K562 (cell line): ENCODE results near the gene CCDC194. TPM values are rescaled to one million over a fixed set of nuclear protein-coding genes. Genes with fewer than 3 reads are reported as not detected.
A peak's percentile ranks its signal among the peaks of the same experiment; 100 is the strongest.

Experiments used
- CEBPG ChIP-seq, 3 experiments: fragments of 200-800 bp in 1 of 3; sonication (Bioruptor generic) in 1 of 3; sonication (generic) in 1 of 3; formaldehyde crosslinking in 1 of 3; IDR thresholded peaks in 2 of 3; conservative IDR thresholded peaks in 1 of 3; 2 replicates each; pipeline versions ENCODE4 v1.6.1 to v1.8.0; 2016 to 2022; ENCODE audit warnings: missing compliant biosample characterization in 2 of 3, missing genetic modification characterization in 2 of 3, mild to moderate bottlenecking in 1 of 3, missing genetic modification reagents in 1 of 3
- CXXC5 ChIP-seq: fragments of 250-450 bp; sonication (Bioruptor Pico); IDR thresholded peaks from 2 replicates; pipeline ENCODE4 v1.8.0; 2022; ENCODE audit warnings: inconsistent platforms, mild to moderate bottlenecking, moderate library complexity
- E2F1 ChIP-seq: sonication (generic); formaldehyde crosslinking; IDR thresholded peaks from 2 replicates; pipeline ENCODE4 v1.8.1; 2023; ENCODE audit warnings: mild to moderate bottlenecking, missing genetic modification reagents, moderate library complexity
- ETS2 ChIP-seq: IDR thresholded peaks from 2 replicates; pipeline ENCODE4 v1.6.1; 2016; ENCODE audit warnings: borderline replicate concordance, missing genetic modification characterization, mild to moderate bottlenecking, moderate library complexity, missing compliant biosample characterization; ENCODE audit not compliant: poor library complexity, severe bottlenecking
- FOS ChIP-seq: IDR thresholded peaks from 3 replicates; pipeline ENCODE4 v1.6.1; 2011; ENCODE audit not compliant: insufficient read length; ENCODE audit errors: extremely low read depth
- HDAC1 ChIP-seq, 2 experiments: fragments of 450-650 bp; IDR thresholded peaks; 2 replicates each; pipeline ENCODE4 v1.6.1; 2016 to 2017; ENCODE audit warnings: inconsistent platforms in 1 of 2, mild to moderate bottlenecking in 1 of 2, moderate library complexity in 1 of 2
- HDAC3 ChIP-seq: fragments of 450-650 bp; IDR thresholded peaks from 2 replicates; pipeline ENCODE4 v1.6.1; 2018; ENCODE audit warnings: borderline replicate concordance, mild to moderate bottlenecking, moderate library complexity; ENCODE audit not compliant: partially characterized antibody
- MEF2D ChIP-seq: conservative IDR thresholded peaks from 2 replicates; pipeline ENCODE4 v1.6.1; 2016; ENCODE audit warnings: low read depth, missing genetic modification characterization, missing compliant biosample characterization
- PHF20 ChIP-seq: fragments of 450-650 bp; IDR thresholded peaks from 2 replicates; pipeline ENCODE4 v1.6.1; 2018; ENCODE audit not compliant: partially characterized antibody
- SREBF2 ChIP-seq: sonication (generic); formaldehyde crosslinking; IDR thresholded peaks from 2 replicates; pipeline ENCODE4 v1.4.0; 2020; ENCODE audit warnings: mild to moderate bottlenecking, missing genetic modification reagents
- TEAD4 ChIP-seq, 2 experiments: sonication (generic) in 1 of 2; formaldehyde crosslinking in 1 of 2; IDR thresholded peaks; 2 replicates each; pipeline versions ENCODE4 v1.6.1 to v1.8.0; 2012 to 2022; ENCODE audit warnings: borderline replicate concordance in 1 of 2, inconsistent platforms in 1 of 2, low read length in 1 of 2, mild to moderate bottlenecking in 1 of 2, missing genetic modification reagents in 1 of 2
- TOE1 ChIP-seq, 2 experiments: fragments of 450-650 bp in 1 of 2; sonication (generic) in 1 of 2; formaldehyde crosslinking in 1 of 2; IDR thresholded peaks; 2 replicates each; pipeline versions ENCODE4 v1.7.1 to v1.8.0; 2016 to 2022; ENCODE audit warnings: borderline replicate concordance in 2 of 2, mild to moderate bottlenecking in 2 of 2, antibody characterized with exemption in 1 of 2, inconsistent platforms in 1 of 2, low read depth in 1 of 2, missing genetic modification reagents in 1 of 2, moderate library complexity in 1 of 2
- TRIM28 ChIP-seq: fragments of 450-650 bp; IDR thresholded peaks from 2 replicates; pipeline ENCODE4 v1.6.1; 2017
- ZBTB1 ChIP-seq: sonication (generic); formaldehyde crosslinking; IDR thresholded peaks from 2 replicates; pipeline ENCODE4 v1.8.1; 2023; ENCODE audit warnings: missing genetic modification reagents, low read depth, mild to moderate bottlenecking, borderline replicate concordance
- ZFPM2 ChIP-seq: fragments of 250-450 bp; sonication (Bioruptor Pico); IDR thresholded peaks from 2 replicates; pipeline ENCODE4 v1.5.1; 2022; ENCODE audit warnings: mild to moderate bottlenecking
- ZNF511 ChIP-seq: sonication (generic); formaldehyde crosslinking; IDR thresholded peaks from 2 replicates; pipeline ENCODE4 v1.8.0; 2022; ENCODE audit warnings: mild to moderate bottlenecking, missing genetic modification reagents
- ZNF695 ChIP-seq: fragments of 450-650 bp; formaldehyde crosslinking; IDR thresholded peaks from 2 replicates; pipeline ENCODE4 v1.4.0; 2020; ENCODE audit warnings: mild to moderate bottlenecking, moderate library complexity
- ZNF778 ChIP-seq: fragments of 450-650 bp; formaldehyde crosslinking; IDR thresholded peaks from 2 replicates; pipeline ENCODE4 v1.4.0; 2020; ENCODE audit warnings: mild to moderate bottlenecking, moderate library complexity
- polyA plus RNA-seq, 8 experiments: library from polyadenylated mRNA; depleted of rRNA in 4 of 8; stranded (reverse) in 5 of 8; unstranded in 3 of 8; fragments of >200 nt; fragmentation: Nextera tagmentation in 2 of 8; fragmentation: Illumina TruSeq in 1 of 8; extraction: Ambion mirVana in 2 of 8; extraction: Trizol in 1 of 8; gene quantifications; 2 replicates each; pipeline versions ENCODE4 v1.2.1 to v1.2.3, GENCODE V29; 2011 to 2014; ENCODE audit warnings: inconsistent platforms in 1 of 8, missing spikeins in 1 of 8
- total RNA-seq, 7 experiments: library from RNA; depleted of rRNA in 6 of 7; stranded (reverse); fragments of >200 nt in 6 of 7; fragmentation: Illumina TruSeq in 2 of 7; extraction: Trizol in 2 of 7; gene quantifications; 2 replicates each; pipeline versions ENCODE4 v1.2.1 to v1.2.3, GENCODE V29; 2011 to 2021; ENCODE audit warnings: low replicate concordance in 1 of 7
- TF ChIP-seq, protein P1 (sequence below): fragments of 450-650 bp; IDR thresholded peaks from 2 replicates; pipeline ENCODE4 v1.6.1; 2018; ENCODE audit warnings: mild to moderate bottlenecking, low read depth; ENCODE audit not compliant: partially characterized antibody
- TF ChIP-seq, protein P2 (sequence below): fragments of 450-650 bp; formaldehyde crosslinking; IDR thresholded peaks from 2 replicates; pipeline ENCODE4 v1.4.0; 2022; ENCODE audit warnings: missing genetic modification characterization
- TF ChIP-seq, protein P3 (sequence below): sonication (generic); formaldehyde crosslinking; IDR thresholded peaks from 2 replicates; pipeline ENCODE4 v1.5.0; 2020; ENCODE audit warnings: missing genetic modification reagents

CCDC194 gene
- total and polyA plus RNA-seq, 9 of the 15 experiments (the other 6 are each of a cell fraction or from before 2014, with no cell fraction given), result 0.13 to 1.3 (median 0.39) TPM; not detected in 3

GRCh38 chr19:17394891-17395415 is 957 bp upstream of the CCDC194 start (continued):
- no peak for TF ChIP-seq ZNF778 (CRISPR knock-in tag)
- TF ChIP-seq ZBTB1, result no peak
- TF ChIP-seq, protein P1, sequence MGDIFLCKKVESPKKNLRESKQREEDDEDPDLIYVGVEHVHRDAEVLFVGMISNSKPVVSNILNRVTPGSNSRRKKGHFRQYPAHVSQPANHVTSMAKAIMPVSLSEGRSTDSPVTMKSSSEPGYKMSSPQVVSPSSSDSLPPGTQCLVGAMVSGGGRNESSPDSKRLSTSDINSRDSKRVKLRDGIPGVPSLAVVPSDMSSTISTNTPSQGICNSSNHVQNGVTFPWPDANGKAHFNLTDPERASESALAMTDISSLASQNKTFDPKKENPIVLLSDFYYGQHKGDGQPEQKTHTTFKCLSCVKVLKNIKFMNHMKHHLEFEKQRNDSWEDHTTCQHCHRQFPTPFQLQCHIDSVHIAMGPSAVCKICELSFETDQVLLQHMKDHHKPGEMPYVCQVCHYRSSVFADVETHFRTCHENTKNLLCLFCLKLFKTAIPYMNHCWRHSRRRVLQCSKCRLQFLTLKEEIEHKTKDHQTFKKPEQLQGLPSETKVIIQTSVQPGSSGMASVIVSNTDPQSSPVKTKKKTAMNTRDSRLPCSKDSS, result no peak
- TF ChIP-seq ZNF695 (CRISPR knock-in tag), result no peak
- no peak for TF ChIP-seq ETS2
- TF ChIP-seq E2F1, result no peak
- TF ChIP-seq MEF2D (tag), result no peak
- no peak for TF ChIP-seq TEAD4 (IDR thresholded peaks at IDR 0.05; ENCODE audit: low read length)
- TF ChIP-seq TEAD4 (CRISPR knock-in tag; IDR thresholded peaks at IDR 0.05; ENCODE audit: borderline replicate concordance), result no peak
- TF ChIP-seq, protein P2, sequence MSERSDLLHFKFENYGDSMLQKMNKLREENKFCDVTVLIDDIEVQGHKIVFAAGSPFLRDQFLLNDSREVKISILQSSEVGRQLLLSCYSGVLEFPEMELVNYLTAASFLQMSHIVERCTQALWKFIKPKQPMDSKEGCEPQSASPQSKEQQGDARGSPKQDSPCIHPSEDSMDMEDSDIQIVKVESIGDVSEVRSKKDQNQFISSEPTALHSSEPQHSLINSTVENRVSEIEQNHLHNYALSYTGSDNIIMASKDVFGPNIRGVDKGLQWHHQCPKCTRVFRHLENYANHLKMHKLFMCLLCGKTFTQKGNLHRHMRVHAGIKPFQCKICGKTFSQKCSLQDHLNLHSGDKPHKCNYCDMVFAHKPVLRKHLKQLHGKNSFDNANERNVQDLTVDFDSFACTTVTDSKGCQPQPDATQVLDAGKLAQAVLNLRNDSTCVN (CRISPR knock-in tag), result peak; percentile 83; the same call in 1 of the 2 replicates
- peak; percentile 12 to 71; a peak in 1 of 4 replicates for TF ChIP-seq HDAC1 (IDR thresholded peaks at IDR 0.05)
- peak; percentile 81 for TF ChIP-seq TOE1 (IDR thresholded peaks at IDR 0.05; ENCODE audit: borderline replicate concordance)
- TF ChIP-seq TOE1 (CRISPR knock-in tag; IDR thresholded peaks at IDR 0.05; ENCODE audit: borderline replicate concordance, low read depth), result no peak
- no peak; the same call in 1 of the 2 replicates for TF ChIP-seq ZNF511
- peak; percentile 76 for TF ChIP-seq PHF20
- no peak for TF ChIP-seq CEBPG (CRISPR knock-in tag; IDR thresholded peaks at IDR 0.05)
- TF ChIP-seq CEBPG (tag; conservative IDR thresholded peaks at IDR 0.05 in 1 of 2, IDR thresholded peaks at IDR 0.05 in 1 of 2), result no peak
- no peak for TF ChIP-seq ZFPM2 (CRISPR knock-in tag)
- TF ChIP-seq TRIM28, result 0 out of 2 replicates have a peak, but pooled peaks have one; percentile 50
- no peak for TF ChIP-seq HDAC3
- TF ChIP-seq FOS, result no peak
- TF ChIP-seq SREBF2, result no peak
- TF ChIP-seq CXXC5 (CRISPR knock-in tag), result peak; percentile 56; the same call in 1 of the 2 replicates
- TF ChIP-seq, protein P3, sequence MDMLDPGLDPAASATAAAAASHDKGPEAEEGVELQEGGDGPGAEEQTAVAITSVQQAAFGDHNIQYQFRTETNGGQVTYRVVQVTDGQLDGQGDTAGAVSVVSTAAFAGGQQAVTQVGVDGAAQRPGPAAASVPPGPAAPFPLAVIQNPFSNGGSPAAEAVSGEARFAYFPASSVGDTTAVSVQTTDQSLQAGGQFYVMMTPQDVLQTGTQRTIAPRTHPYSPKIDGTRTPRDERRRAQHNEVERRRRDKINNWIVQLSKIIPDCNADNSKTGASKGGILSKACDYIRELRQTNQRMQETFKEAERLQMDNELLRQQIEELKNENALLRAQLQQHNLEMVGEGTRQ (CRISPR knock-in tag), result no peak
